ENCODE results near the gene PDK3.

Gene PDK3

DNA sequence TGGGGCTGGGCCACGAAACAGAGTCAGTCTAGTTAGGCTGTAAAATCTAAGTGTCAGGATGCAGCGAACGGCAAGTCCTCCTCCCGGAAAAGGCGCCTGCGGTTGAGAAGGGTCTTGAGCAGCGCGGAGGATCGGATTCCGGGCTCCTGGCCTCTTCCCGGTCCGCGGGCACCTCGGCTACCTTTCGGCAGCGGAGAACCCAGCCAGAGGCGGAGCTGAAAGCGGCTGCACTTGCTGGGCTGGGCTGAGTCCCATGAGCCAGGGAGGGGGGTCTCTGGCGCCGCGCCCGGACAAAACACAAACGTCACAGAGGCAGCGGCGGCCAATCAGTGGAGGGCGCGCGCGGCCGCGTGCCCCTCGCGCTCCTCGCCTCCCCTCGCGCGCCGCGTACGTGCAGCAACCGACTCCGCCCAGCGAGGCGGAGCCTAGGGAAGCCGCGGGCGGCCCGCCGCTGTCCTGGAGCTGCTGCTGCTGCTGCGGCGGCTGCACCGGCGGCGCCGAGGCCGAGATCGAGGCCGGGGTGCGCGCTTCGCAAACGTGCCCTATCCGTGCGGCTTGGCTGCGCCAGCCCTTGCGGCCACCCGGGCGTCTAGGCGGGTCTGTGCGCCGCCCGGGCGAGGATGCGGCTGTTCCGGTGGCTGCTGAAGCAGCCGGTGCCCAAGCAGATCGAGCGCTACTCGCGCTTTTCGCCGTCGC, at the start of gene PDK3:
TSS of gene PDK3 (plus strand) at position 451 of the 696 bp plus-strand sequence. CDS start at position 621, 170 bp downstream.
- peak; percentile 84 for DNase-seq

DNA sequence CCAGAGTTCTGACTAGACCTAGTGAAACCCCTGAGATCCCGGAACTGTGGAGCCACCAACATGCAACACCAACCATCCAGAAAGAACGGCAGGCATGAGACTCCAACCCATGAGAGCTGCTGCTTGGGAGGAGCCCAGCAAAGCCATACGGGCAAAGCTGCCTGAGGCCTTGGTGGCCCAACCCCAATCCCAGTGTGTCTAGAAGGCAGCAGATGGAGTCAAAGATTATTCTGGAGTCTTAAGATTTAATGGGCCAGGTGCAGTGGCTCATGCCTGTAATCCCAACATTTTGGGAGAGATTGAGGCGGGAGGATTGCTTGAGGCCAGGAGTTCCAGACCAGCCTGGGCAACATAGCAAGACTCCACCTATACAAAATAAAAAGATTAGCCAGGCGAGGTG, 49.2 kb upstream of the PDK3 start:
- DNase-seq = no peak

DNA sequence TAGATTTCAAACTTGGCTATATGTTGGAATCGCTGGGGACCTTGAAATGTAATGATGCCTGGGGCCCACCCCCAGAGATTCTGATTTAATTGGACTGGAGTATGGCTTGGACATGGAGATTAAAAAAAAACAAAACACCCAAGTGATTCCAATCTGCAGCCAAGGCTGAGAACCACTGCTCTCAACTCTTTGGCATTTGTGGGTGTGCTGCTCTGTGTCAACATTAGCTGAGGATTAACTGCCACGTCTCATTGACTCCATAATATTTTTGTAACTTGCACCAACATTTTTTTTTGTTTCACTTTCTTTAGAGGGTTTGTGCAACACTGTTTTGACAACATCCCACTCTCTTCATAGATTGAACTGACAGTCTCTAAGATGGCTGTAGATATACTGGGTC, 41.1 kb upstream of the PDK3 start:
- no peak for DNase-seq

DNA sequence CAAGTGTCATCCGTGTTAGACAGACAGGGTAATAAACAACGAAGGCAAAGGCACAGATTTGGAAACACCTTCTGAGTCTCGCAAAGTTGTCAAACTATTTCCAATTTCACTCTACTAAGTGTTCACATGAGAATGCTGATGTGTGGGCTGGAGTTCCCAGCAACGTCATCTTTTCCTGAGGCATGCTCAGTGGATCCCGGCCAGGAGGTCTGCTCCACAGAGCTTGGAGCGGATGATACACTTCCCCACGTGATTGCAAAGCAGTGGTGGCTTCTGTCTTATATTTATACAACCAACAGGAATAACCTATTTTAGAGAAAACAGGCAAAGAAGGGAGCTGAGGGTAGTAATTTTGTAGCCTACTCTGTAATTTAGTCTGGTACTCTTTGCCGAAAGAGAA, 40.1 kb upstream of the PDK3 start:
- no peak for DNase-seq

DNA sequence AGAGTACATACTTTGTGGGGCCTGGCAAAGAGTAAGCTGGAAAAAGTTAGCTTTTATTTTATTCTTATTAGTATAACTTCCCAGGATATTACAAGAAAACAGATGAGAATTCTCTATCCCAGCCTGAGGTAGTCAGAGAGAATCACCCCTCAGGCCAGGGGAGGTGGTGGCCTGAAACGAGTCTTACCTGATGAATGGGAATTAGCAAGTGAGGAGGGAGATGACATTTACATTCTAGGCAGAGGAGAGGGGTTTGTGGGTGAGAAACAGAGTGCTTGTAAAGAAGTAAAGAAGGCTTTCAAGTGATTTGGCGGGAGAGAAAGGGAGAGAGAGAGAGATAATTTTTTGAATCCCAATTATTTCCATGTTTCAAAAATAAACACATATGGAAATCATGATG, 39.3 kb upstream of the PDK3 start:
- no peak for DNase-seq

DNA sequence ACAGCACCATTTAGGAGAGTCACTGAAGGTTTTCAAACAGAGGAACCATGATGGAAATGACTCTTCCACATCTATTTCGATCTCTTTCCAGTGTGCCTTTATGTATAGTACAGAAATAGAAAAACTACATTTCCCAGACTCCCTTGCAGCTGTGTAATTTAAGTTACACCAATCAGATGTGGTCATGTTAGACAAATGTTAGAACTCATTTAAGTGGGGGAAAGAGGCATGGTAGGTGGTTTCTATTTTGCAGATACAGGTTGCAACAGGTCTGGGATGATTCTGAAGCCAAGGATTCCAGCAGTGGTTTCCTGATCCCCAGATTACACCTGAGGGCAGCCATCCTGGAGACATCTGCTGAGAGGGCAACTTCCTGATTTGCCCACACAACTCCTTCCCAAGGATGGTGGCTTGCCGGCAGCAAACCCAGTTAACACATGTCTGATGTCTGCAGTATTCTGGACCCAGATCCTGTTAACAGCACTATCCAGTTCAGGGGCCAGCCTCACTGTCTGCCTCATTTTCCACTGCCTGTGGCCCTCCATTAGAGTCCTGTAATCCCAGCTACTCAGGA, 38.7 kb upstream of the PDK3 start:
- no peak for DNase-seq

DNA sequence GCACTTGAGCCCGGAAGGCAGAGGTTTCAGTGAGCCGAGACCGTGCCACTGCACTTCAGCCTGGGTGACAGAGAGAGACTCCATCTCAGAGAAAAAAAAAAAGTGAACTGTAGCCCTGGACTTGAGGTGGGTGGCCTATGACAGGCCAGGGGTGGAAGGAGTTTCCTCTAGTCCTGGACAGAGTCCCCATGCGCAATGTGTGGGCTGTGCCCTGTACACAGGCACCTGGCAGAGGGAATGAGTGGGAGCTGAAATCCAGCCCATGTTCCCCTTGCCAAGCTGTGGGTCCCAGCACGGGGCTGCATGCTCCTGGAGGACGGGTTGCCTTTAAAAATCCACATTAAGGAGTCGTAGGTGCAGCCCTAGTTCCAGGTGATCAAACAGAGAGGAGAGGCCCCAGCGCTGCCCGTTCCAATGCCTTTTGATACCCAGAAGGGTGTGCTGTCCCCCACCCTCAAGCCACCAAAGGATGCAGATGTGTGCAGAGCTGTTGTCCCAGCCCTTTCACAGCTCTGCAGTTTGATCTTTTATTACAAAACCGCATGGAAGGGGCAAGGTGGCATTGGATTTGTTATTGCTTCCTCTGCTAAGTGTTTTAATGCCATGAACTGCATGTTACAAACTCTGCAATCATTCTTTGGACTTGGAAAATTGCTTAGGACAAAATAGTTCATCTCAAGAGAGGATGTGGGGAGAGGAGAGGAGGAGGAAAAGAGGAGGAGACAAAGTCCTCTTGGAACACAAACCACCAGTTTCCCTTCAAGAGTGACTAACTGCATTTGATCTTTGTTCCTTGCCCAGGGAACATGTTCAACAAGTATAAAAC, 38.0 kb upstream of the PDK3 start:
- no peak for DNase-seq

DNA sequence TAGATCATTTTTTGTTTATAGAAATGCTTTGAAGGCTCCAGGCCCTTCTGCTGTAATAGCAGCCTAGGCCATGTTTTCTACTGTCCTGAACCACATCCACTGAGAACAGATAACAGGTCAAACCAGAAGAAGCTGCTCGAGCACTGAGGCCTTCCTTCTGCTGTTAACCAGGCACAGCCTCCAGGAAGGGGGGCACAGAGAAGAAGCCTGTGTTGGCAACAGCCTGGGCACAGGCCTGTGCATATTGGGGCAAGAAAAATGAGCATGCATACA, 37.4 kb upstream of the PDK3 start:
- no peak for DNase-seq

DNA sequence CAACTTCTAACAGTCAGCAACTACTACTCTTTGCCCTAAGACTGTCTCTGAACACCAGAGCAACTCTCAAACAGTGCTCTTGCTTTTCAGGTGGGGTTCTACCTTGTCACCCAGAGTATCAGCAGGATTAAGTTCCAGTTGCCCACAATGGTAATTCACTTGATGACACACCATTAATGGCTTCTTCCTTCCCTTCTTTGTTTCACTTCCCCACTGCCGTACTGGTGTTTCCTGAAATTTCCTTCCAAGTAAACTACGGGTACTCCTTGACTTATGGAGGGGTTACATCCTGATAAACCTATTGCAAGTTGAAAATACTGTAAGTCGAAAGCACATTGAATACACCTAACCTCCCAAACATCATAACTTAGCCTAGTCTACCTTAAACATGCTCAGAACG, 36.6 kb upstream of the PDK3 start:
- no peak for DNase-seq

DNA sequence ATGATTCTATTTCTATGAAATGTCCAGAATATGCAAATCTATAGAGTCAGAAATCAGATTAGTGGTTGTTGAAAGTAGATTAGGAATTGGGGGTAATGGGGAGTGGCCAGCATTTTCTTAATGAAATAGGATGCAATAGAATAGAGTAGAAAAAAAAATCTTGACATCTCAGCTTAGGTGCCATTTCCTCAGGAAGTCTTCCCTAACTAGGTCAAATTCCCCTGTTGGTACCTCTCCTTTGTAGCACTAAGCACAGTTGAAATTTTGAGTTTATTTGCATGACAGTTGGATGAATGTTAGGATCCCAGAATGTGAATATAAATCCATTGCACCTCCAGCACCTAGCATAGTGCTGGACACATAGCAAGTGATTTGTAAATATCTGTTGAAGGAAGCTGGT, 30.0 kb upstream of the PDK3 start:
- DNase-seq = no peak

DNA sequence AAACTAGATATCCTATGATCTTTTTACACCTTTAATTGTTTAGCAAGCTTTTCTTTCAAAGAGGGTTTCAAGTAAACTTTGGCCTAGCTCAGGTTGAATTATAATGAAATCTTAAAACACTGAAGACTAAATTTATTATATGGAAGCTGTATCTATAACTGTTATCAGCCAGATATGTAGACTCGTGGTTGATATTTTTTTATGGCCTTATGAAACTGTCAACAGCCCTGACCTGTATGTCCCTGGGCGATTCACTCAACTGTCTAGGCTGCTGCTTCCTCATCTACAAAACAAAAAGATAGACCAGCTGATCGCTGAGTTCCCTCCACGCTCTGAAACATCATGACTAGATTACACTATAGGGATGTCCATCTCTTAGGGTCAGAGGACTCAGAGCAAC, 21.2 kb upstream of the PDK3 start:
- DNase-seq = no peak

DNA sequence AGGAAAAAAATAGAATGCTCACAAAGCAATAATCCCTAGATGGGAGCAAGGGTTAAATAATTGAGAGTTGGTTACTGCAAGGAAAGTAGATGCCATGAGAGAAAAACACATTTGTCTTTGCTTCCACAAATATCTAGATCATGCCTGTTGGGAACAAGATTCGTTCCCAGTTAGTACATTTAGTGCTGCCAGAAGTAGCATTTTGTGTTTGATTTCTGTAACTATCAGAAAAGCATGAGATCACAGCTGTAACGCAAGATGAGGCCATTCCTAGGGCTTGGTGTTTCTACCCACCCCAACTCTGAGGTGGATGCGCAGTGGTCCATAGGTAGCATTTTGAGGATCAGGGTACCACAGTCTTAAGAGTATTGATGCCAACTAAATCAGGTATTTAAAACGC, 20.4 kb upstream of the PDK3 start:
- DNase-seq = no peak

DNA sequence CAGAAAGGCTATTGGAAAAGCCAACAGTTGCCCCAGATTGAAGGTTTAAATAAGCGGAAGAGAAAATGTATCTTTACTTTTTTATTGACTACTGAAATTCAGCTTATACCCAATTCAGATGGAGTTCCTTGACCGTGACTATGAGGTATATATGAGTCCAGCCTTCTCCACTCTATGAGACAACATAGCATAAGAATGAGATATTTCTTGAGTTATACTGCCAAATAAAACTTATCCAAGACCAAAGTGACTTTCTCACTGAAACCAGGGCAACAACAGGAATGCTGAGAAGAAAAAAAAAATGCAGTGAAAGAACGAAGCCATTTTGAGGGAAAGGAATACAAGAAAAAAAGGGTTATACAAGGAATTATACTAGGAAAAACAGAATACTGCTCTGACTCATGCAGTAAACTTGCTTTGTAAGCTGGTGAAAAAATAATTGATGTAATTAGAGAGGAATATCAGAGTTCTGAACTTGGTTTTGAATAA, 16.3 kb upstream of the PDK3 start:
- DNase-seq = no peak

DNA sequence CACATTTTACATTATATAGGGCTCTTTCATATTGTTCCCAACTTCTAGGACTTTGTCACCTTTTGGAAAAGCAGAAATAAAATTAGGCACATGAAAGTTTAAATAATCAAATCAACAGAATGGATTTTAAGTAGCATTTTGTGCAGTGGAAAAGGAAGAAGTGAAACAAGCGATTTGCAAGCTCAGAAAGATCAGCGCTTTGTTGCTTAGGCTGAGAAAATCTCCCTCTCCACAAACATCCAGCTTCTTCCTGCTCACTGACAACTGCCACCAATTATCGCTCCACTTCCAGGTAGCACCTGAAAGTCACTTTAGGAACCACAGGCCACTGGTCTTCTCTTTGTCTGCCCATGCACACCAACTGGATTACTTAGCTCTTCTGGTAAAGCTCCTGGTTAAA, 2.0 kb upstream of the PDK3 start:
- DNase-seq = no peak

DNA sequence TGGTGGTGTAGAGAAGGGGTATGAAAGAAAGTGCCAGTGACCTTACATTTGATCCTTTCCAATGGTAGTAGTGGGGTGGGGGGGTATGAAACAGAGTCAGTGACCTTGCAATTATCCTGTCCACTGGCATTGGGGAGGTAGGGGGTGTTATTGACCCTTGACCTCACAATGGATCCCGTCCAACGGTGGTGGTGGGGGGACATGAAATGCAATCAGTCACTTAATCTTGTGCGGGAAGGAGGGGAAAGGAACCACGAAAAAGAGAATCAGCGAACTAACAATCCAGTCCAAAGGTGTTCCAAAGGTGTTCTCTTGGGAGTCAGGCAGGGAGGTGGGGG, 619 bp upstream of the PDK3 start:
- DNase-seq = no peak

DNA sequence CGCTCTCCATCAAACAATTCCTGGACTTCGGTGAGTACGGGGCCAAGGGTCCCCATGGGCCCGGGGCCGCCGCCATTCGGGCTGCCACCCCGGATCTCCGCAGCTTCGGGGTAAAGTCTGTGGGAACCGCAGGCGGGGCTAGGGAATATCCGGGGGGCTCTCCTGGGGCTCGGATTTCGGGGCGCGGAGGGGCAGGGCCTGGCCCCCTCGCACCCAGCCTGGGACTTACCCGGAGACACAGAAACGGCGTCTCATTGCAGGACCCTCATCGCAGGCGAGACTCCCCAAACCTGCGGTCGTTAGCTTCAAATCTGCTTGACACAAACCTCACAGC, 413 bp downstream of the PDK3 start:
- DNase-seq = no peak

DNA sequence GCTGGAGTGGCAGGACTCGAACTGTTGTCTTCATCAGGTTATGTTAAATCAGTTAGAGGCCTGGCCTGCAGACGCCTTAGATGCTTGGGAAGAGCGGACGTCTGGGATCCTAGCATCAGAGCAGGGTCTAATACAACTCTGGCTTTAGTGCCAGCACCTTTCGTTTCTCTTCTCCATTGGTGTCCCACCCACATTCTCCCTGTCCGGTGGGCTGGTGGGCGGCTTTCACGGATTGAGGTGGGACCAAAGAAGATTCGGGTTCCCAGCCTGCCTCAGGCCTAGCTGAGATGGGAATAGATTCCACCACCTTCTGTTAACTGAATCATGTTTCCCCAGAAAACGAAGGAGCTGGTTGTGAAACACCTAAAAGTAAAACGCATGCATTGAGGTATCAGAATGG, 939 bp downstream of the PDK3 start:
- DNase-seq = no peak

DNA sequence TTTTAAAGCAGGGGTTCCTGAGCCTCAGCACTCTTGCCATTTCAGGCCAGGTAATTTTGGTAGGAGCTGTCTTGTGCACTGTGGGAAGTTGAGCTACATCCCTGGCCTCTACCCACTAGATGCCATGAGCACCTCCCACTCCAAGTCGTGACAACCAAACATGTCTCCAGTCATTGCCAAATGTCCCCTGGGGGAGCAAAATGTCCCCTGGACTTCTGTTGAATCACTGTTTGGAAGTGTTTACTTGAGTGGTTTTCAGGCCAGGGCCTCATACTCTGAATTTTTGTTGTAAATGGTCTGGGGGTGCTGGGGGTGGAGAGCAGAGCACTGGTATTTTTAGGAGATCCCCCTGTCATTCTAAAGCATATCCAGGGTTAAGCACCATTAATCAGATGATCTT, 3.2 kb downstream of the PDK3 start:
- DNase-seq = no peak

DNA sequence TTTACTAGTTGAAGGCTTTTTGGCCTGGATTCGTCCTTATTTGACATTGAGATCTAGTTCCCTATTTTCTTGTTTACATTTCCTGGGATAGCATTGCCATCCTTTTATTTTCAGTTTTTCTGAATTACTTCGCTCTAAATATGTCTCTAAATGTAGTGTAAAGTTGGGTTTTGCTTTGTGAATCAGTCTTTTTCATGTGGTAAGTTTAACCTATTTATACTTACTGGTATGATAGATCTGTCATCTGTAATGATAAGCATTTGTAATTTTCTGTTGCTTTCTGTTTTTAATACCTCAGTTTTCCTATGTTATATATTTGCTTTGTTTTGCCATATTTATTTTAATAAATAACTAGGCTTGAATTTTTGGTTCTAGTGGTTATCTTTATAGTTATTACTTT, 6.7 kb downstream of the PDK3 start:
- DNase-seq = no peak

DNA sequence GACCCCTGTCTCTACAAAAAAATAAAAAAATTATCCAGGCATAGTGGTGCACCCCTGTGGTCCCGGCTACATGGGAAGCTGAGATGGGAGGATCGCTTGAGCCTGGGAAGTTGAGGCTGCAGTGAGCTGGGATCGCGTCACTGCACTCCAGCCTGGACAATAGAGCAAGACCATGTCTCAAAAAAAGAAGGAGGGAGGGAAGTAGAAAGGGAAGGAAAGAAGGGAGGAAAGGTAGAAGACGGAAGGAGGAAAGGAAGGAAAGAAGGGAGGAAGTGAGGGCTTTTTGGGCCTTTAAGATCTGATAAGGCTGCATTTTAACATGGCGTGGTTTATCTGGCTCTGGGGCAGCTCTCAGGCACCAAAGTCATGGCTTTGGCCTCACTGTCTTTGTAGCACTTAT, 10.4 kb downstream of the PDK3 start:
- DNase-seq = no peak

DNA sequence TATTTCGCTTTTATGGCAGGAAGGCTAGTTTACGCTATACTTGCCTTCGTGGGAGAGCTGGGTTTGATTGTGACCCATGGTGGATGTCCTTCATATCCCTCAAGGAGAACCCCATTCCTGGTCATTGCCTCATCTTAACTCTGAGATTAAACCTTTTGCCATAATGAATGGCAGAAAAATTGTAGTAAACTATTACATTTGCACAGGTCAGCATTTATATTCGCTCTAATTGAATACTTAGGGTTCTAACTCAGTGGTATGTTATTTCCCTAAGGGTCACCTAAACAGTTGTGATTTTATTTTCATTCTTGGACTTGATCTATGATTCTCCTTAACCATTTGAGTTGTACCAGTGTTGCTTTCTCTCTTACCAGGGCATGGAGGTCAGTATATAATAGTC, 13.4 kb downstream of the PDK3 start:
- no peak for DNase-seq

DNA sequence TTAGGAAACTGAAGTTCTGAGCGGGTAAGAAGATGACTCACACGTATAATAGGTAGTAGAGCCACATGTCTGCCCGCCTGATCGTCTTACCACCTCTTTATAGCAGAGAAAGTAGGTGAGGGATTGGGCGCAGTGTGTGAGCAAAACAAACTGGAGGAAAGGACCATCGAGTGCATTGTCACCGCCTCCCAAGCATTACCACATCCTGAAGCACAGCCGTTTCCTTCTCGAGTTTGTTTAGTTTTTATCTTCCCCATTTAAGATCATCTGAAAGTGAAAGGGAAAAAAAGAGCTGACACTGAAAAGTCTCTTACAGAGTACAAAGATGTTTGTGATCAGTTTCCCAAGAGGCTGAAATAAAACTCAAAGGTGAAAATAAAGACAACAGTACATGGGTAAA, 14.8 kb downstream of the PDK3 start:
- peak; percentile 54 for DNase-seq

DNA sequence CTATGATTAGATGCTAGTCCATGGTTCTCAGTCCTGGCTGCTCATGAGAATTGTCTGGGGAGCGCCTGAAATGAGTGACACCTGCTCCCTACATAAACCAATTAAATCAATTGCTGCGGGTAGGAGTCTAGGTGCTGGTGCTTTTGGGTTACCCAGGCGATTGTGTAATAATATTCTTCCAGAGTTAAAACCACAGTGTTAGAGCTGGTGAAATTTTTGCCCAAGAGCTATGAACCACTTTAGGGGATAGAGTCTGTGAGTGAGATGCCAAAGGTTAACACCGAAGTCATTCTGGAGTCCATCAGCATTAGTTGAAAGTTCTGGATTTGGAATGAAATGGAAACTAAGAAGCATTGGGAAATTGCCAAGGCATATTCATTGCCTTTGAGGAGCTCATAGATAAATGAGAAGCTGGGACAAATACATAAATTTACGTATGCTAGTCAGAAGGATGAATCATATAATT, 15.3 kb downstream of the PDK3 start:
- DNase-seq = no peak

DNA sequence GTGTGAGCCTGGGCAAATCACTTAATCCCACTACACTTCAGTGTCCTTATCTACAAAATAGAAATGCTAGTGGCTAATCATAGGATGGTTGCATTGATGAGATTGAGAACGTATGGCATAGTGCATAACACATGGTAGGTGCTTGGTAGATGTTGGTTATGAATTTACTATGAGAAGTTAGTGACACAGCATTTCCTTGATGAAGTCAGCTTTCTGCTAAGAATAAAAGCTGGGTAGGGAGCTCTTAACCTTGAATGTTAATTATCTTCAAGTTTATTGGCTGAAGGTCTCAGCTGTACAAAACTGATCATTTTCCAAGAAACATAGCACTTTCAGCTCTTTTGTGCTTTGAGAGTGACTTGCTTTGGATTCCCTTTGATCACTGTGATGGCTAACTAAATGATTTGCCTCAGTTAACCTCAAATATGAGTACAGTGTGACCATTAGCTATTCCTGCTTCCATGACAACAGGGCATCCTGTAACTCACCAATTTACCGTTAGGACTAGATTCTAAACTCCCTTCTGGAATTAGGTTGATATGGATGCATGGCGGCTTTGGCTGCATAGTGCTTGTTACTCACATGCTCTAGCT, 17.8 kb downstream of the PDK3 start:
- no peak for DNase-seq

All from stimulated activated CD4-positive, alpha-beta T cell treated with anti-CD3 and anti-CD28 coated beads, Interleukin-4, amount 100 ng/mL, for 1 hour (primary cell).